CD4-positive, alpha-beta T cell (primary cell): ENCODE results near the gene RBM7. TPM values are rescaled to one million over a fixed set of nuclear protein-coding genes. Genes with fewer than 3 reads are reported as not detected.

Source experiments
- ATAC-seq: fragments of 200-7000 bp; cut with Tn5 transposase; one replicate; pipeline ENCODE4 v1.10.0; 2022; ENCODE audit warnings: mild to moderate bottlenecking; ENCODE audit not compliant: poor library complexity
- CTCF ChIA-PET: fragments of 350-600 bp; sonication (Branson Sonifier 250); formaldehyde crosslinking; loops from one replicate; lab custom pipeline; 2021; ENCODE audit warnings: antibody characterized with exemption, inconsistent platforms; lab: Charles Lee
- POLR2A ChIA-PET: fragments of 350-600 bp; sonication (Branson Sonifier 250); formaldehyde crosslinking; loops from one replicate; lab custom pipeline; 2021; ENCODE audit warnings: antibody characterized with exemption, inconsistent platforms; lab: Charles Lee
- DNase-seq, 14 experiments: peaks; one replicate each; pipeline ENCODE4 v3.0.0-alpha.2; 2013 to 2020; ENCODE audit warnings: mixed read lengths in 2 of 14
- H3K27ac ChIP-seq, 2 donors: one replicate each; pipeline versions ENCODE4 v1.5.1 to v1.7.0; 2013; ENCODE audit warnings: low read length in 2 of 2, low read depth in 1 of 2, mild to moderate bottlenecking in 1 of 2
- H3K27me3 ChIP-seq, 2 experiments: 1 replicate in 1 of 2; 2 replicates in 1 of 2; pipeline versions ENCODE4 v1.6.1 to v1.7.0; 2013; ENCODE audit warnings: low read length in 2 of 2, control low read depth in 1 of 2, mild to moderate bottlenecking in 1 of 2, moderate library complexity in 1 of 2; ENCODE audit not compliant: insufficient read depth in 2 of 2, control insufficient read depth in 1 of 2
- H3K36me3 ChIP-seq: one replicate; pipeline ENCODE4 v1.6.1; 2013; ENCODE audit warnings: low read length, control low read depth; ENCODE audit not compliant: insufficient read depth
- H3K4me1 ChIP-seq: one replicate; pipeline ENCODE4 v1.6.1; 2013; ENCODE audit warnings: low read length, control low read depth; ENCODE audit not compliant: insufficient read depth
- H3K4me3 ChIP-seq: one replicate; pipeline ENCODE4 v1.5.1; 2013; ENCODE audit warnings: mild to moderate bottlenecking, low read length, moderate library complexity
- H3K9me3 ChIP-seq, 2 experiments: 1 replicate in 1 of 2; 2 replicates in 1 of 2; pipeline versions ENCODE4 v1.6.1 to v1.7.0; 2013; ENCODE audit warnings: low read length in 2 of 2, mild to moderate bottlenecking in 2 of 2, control low read depth in 1 of 2, moderate library complexity in 1 of 2; ENCODE audit not compliant: control insufficient read depth in 1 of 2, insufficient read depth in 1 of 2
- H3K27ac Mint-ChIP-seq: one replicate; pipeline ENCODE4 v1.8.0; 2020; ENCODE audit warnings: mixed read lengths
- H3K27me3 Mint-ChIP-seq: one replicate; pipeline ENCODE4 v1.8.0; 2021; ENCODE audit warnings: mixed read lengths
- H3K36me3 Mint-ChIP-seq: one replicate; pipeline ENCODE4 v1.8.0; 2021; ENCODE audit warnings: low read depth, mixed read lengths
- H3K4me1 Mint-ChIP-seq: one replicate; pipeline ENCODE4 v1.8.0; 2021; ENCODE audit warnings: low read depth, mixed read lengths
- H3K4me3 Mint-ChIP-seq: one replicate; pipeline ENCODE4 v1.8.0; 2020; ENCODE audit warnings: mild to moderate bottlenecking, mixed read lengths
- H3K9me3 Mint-ChIP-seq: one replicate; pipeline ENCODE4 v1.8.0; 2020; ENCODE audit warnings: mixed read lengths
- CTCF ChIP-seq: fragments of 200-600 bp; IDR thresholded peaks from one replicate; pipeline ENCODE4 v1.8.0; 2022; ENCODE audit warnings: antibody characterized with exemption, mild to moderate bottlenecking
- intact Hi-C, 2 experiments: fragments of 100-400 bp; cut with DNase I in 1 of 2; cut with micrococcal nuclease in 1 of 2; formaldehyde crosslinking; loops; one replicate each; pipeline versions ENCODE4 v1.15.1 to v1.9.0; 2023 to 2025; cut with DNase I, micrococcal nuclease
- total RNA-seq, 174 experiments: library from RNA in 2 of 174; stranded (reverse) in 2 of 174; gene quantifications; one replicate each; pipeline ENCODE4 v1.2.3 and lab custom pipeline; 2021 to 2026

Gene RBM7
- total RNA-seq, 2 experiments from 2014 or later, result 76.1 to 81.9 TPM

- Mint-ChIP-seq H3K4me3 (peak overlapping the region; percentile 75), H3K36me3 (peaks cover 60% of the 10 kb centered on the region), H3K27ac (no peak overlapping the region), H3K27me3 (no peaks in the 10 kb centered on the region), H3K9me3 (no peaks in the 10 kb centered on the region), H3K4me1 (peaks cover 36% of the 10 kb centered on the region)
- Histone ChIP-seq H3K27me3 (no peaks in the 10 kb centered on the region), H3K4me1 (peaks cover 16% of the 10 kb centered on the region), H3K36me3 (peaks cover 25% of the 10 kb centered on the region), H3K27ac (no peak overlapping the region), H3K9me3 (no peaks in the 10 kb centered on the region), H3K4me3 (no peak overlapping the region)
- ChIA-PET POLR2A (interaction anchor here (1.0 kb wide), 1 partner anchor 30 kb away, joined by 3 read pairs; no protein-coding TSS in a partner anchor), CTCF (no interaction called here)
- intact Hi-C loops, result loop anchor here in 1 of 2 experiments (2.0 kb wide), 1 partner anchor 558 kb away; no protein-coding TSS in a partner anchor
- DNase-seq (no peak), ATAC-seq (no peak)
- no peak for TF ChIP-seq CTCF
Measured at GRCh38 chr11:114440971-114441763, 40.7 kb downstream of the RBM7 start.

GRCh38 chr11:114441921-114442320 is 41.5 kb downstream of the RBM7 start:
- Mint-ChIP-seq H3K4me1 (peaks cover 36% of the 10 kb centered on the region), H3K9me3 (no peaks in the 10 kb centered on the region), H3K4me3 (peak overlapping the region; percentile 42), H3K27ac (no peak overlapping the region), H3K36me3 (peaks cover 66% of the 10 kb centered on the region), H3K27me3 (no peaks in the 10 kb centered on the region)
- no peak overlapping the region for H3K27ac ChIP-seq
- H3K4me3 ChIP-seq, result no peak overlapping the region
- ChIA-PET POLR2A (no interaction called here), CTCF (no interaction called here)
- H3K27me3 ChIP-seq, result no peaks in the 10 kb centered on the region
- no peaks in the 10 kb centered on the region for H3K9me3 ChIP-seq
- ATAC-seq (no peak), DNase-seq (no peak)
- peaks cover 29% of the 10 kb centered on the region for H3K36me3 ChIP-seq
- peaks cover 16% of the 10 kb centered on the region for H3K4me1 ChIP-seq
- TF ChIP-seq CTCF, result no peak
- intact Hi-C loops, result loop anchor here in 1 of 2 experiments (2.0 kb wide), 1 partner anchor 559 kb away; no protein-coding TSS in a partner anchor

GRCh38 chr11:114442536-114442935 is 42.1 kb downstream of the RBM7 start:
- TF ChIP-seq CTCF, result no peak
- ATAC-seq, result no peak
- no peak overlapping the region for H3K4me3 Mint-ChIP-seq

More at GRCh38 chr11:114442536-114442935, 42.1 kb downstream of the RBM7 start:
- no peaks in the 10 kb centered on the region for H3K9me3 Mint-ChIP-seq
- Histone ChIP-seq H3K36me3 (peaks cover 35% of the 10 kb centered on the region), H3K4me1 (peaks cover 16% of the 10 kb centered on the region), H3K27ac (no peak overlapping the region), H3K9me3 (no peaks in the 10 kb centered on the region), H3K4me3 (no peak overlapping the region), H3K27me3 (no peaks in the 10 kb centered on the region)
- no peak overlapping the region for H3K27ac Mint-ChIP-seq
- ChIA-PET POLR2A (no interaction called here), CTCF (no interaction called here)
- H3K36me3 Mint-ChIP-seq, result peaks cover 72% of the 10 kb centered on the region
- H3K4me1 Mint-ChIP-seq, result peaks cover 36% of the 10 kb centered on the region
- intact Hi-C loops, result no loop called here
- H3K27me3 Mint-ChIP-seq, result no peaks in the 10 kb centered on the region
- no peak for DNase-seq
